C4-2B (cell line): ENCODE data around the gene NUP58.

Source experiments
- ZFX ChIP-seq: fragments of 450-650 bp; IDR thresholded peaks from 2 replicates; pipeline ENCODE4 v1.6.1; 2017
- TF ChIP-seq, protein P1 (sequence below): fragments of 450-650 bp; conservative IDR thresholded peaks from 2 replicates; pipeline ENCODE4 v1.5.1; 2017; ENCODE audit warnings: mild to moderate bottlenecking

DNA sequence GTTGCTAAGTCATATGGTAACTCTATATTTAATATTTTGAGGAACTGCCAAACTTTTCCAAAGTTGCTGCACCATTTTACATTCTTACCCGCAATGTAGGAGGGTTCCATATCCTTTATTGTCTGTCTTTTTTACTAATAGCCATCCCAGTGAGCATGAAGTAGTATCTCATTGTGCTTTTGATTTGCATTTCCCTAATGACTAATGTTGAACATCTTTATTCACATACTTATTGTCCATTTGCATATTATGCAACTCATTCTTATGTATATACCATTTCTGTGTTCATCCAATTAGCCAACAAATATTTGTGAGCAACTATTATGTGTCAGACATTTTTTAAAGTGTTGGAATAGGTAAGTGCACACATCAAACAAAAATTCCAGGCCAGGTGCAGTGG is 50.0 kb downstream of the NUP58 start:
- TF ChIP-seq, protein P1, sequence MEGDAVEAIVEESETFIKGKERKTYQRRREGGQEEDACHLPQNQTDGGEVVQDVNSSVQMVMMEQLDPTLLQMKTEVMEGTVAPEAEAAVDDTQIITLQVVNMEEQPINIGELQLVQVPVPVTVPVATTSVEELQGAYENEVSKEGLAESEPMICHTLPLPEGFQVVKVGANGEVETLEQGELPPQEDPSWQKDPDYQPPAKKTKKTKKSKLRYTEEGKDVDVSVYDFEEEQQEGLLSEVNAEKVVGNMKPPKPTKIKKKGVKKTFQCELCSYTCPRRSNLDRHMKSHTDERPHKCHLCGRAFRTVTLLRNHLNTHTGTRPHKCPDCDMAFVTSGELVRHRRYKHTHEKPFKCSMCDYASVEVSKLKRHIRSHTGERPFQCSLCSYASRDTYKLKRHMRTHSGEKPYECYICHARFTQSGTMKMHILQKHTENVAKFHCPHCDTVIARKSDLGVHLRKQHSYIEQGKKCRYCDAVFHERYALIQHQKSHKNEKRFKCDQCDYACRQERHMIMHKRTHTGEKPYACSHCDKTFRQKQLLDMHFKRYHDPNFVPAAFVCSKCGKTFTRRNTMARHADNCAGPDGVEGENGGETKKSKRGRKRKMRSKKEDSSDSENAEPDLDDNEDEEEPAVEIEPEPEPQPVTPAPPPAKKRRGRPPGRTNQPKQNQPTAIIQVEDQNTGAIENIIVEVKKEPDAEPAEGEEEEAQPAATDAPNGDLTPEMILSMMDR: no peak
- TF ChIP-seq ZFX: no peak
